ENCODE data around the gene LARGE1.

- TF ChIP-seq CTCF (IDR thresholded peaks at IDR 0.05) (no peak), ZFX (IDR thresholded peaks at IDR 0.05; ENCODE audit: borderline replicate concordance) (no peak)
Measured at GRCh38 chr22:33828302-33828701, 92.0 kb downstream of the LARGE1 start.
